ENCODE results near the gene F10.
A peak's percentile ranks its signal among the peaks of the same experiment; 100 is the strongest.
"Not testable (repeated sequence)": the region's sequence is repeated elsewhere in the genome, so short reads cannot be mapped to it uniquely, and the experiment has no call there.

The F10 gene

DNA sequence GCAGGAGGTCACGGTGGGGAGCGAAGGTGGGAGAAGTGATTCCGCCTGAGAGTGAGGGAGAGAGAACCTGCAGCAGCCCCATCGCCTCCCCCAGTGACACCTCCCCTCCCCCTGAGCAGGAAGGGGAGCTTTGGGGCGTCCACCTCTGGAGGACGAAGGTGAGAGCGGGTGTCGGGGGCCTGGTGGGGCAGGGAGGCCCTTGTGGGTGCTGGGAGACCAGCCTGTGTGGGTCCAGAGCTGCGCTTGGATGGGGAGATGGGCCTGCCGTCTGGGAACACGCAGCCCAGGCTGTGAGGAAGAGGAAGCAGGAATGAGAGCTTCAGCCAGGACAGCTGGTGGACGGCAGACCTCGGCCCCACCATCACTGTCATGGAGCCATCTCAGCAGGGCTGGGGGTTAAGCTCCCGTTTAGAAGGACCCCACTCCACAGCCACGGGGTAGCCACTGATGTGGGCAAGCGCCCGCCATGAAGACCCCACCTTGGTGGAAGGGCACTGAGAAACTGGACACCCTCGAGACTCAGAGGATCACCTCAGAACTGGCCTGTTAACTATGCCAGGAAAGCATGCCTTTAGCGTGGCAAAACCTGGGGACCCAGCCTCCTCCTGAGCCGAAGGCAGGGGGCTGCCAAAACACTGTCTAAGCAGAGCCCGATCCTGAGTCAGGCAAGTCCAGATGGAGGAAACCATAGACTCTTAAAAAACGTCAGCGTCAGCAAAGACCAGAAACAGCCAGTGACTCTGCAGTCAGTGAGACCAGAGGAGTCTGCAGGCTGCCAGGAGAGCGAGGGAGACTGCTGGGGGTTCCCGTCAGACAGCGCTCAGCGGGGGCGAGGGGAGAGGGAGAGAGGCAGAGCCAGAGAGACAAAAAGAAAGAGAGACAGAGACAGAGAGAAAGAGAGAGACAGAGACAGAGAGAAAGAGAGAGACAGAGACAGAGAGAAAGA is 29.4 kb downstream of the F10 start:
- no peak for DNase-seq (ENCODE audit: low read depth in 2 of 3, low spot score in 1 of 3)

- DNase-seq (ENCODE audit: low read depth in 2 of 3, low spot score in 1 of 3): no peak
Observed at GRCh38 chr13:113152691-113152983, 30.0 kb downstream of the F10 start.

DNA sequence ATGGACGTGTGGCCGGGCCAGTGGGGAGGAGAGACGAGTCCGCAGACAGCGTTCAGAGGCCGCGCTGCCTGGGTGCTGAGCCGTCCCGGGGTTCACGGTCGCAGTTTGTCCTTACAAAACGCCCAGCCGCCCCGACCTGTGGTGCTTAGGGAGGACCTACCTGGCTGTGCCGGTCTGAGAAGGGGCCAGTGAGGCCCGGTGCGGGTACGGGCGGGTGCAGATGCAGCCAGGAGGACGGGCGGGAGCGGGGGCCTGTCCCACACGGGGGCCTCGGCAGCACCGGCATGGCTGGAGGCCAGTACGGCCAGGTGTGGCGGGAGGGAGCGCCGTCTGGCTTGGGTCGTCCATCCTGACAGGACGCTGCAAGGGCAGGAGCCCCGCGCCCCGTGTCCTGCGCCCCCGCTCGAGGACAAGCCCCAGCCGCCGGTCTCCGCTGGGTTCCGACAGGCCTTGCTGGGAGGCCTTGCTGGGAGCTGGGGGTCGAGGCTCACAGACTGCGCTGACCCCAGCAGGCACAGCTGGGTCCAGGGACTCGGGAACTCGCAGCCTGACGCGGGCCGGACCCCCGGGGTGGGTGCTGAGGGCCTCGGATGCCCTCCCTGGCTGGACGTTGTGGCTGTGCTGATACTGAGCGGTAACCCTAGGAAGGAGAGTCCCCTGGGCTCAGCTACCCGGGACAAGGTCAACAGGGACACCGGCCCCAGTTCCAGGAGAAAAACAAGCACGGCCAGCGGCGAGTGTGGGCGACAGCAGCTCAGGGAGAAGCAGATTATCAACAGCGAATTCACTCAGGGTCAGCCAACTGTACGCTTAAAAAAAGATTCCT is 30.6 kb downstream of the F10 start:
- DNase-seq (ENCODE audit: low read depth in 2 of 3, low spot score in 1 of 3): no peak

DNA sequence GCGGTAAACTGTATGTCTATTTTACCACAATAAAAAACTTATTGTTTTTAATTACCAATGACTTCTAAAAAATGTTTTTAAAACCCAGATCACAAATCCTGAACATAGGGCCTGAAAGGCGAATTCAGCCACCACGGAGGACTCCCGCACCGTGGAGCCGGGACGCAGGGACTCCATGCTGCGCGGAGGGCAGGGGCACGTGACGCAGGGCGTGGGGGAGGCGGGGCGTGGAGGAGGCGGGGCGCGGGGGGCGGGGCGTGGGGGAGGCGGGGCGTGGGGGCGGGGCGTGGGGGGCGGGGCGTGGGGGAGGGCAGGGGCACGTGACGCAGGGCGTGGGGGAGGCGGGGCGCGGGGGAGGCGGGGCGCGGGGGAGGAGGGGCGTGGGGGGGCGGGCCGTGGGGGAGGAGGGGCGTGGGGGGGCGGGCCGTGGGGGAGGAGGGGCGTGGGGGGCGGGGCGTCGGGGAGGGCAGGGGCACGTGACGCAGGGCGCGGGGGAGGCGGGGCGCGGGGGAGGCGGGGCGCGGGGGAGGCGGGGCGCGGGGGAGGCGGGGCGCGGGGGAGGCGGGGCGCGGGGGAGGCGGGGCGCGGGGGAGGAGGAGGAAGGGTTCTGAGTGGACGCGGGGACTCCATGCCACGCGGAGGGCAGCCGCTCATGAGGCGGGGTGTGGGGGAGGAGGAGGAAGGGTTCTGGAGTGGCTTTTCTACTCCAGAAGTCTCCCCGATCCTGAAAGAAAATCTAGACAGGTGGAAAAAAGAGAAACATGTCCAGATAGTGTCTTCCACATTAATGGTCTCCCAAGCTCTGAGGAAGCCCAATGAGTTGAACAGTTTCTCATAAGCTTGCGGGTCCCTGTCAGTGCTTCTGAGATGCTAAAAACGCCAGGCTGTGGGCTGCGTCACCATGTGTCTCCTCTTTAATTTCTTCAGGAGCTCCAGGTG is 31.5 kb downstream of the F10 start:
- peak; percentile 34 to 48 (median 38) for DNase-seq (ENCODE audit: low read depth in 2 of 3, low spot score in 1 of 3)

- DNase-seq (ENCODE audit: low read depth in 2 of 3, low spot score in 1 of 3): no peak
Observed at GRCh38 chr13:113155201-113155600, 32.6 kb downstream of the F10 start.

DNA sequence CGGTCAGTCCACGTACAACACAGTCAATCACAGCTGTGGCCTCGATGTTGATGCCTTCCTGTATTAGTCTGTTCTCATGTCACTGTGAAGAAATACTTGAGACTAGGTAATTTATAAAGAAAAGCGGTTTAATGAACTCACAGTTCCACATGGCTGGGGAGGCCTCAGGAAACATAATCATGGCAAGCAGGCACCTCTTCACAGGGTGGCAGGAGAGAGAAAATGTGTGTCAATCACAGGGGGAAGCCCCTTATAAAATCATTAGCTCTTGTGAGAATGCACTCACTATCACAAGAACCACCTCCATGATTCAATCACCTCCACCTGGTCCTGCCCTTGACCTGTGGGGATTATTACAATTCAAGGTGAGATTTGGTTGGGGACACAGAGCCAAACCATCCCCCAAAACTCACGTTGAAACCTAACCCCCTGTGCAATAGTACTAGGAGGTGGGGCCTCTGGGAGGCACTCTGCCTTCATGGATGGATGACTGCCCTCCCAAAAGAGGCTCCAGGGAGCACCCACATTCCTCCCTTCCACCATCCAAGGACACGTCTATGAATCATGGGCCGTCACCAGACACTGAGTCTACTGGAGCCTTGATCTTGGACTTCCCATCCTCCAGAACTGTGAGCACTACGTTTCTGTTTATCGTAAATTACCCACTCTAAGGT is 33.5 kb downstream of the F10 start:
- no peak for DNase-seq (ENCODE audit: low read depth in 2 of 3, low spot score in 1 of 3)

GRCh38 chr13:113157206-113157928 is 34.8 kb downstream of the F10 start:
- DNase-seq (ENCODE audit: low read depth in 2 of 3, low spot score in 1 of 3): no peak

GRCh38 chr13:113157929-113158747 is 35.5 kb downstream of the F10 start, which contains the start of gene PROZ:
Gene PROZ (plus strand): TSS chr13:113158648. CDS start chr13:113158661, 13 bp downstream.
- no peak for DNase-seq (ENCODE audit: low read depth in 2 of 3, low spot score in 1 of 3)

DNA sequence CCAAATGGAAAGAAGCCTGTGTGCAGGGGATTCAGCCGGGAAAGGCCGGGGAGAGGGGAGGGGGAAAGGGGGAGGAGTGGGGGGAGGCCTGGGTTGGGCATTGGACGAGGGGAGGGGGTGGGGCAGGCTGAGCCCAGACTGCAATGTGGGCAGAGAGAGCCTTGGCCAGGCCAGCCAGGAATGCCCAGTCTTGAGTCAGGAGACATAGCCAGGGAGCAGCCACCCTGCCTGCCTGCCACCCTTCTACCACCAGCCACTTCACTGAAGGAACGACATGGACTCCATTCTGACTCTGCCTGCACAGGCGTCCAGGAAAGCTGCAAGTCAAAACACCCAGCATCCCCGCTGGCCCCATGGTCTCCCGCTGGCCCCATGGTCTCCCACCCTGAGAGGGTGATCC is 36.3 kb downstream of the F10 start:
- no peak for DNase-seq (ENCODE audit: low read depth in 2 of 3, low spot score in 1 of 3)

DNA sequence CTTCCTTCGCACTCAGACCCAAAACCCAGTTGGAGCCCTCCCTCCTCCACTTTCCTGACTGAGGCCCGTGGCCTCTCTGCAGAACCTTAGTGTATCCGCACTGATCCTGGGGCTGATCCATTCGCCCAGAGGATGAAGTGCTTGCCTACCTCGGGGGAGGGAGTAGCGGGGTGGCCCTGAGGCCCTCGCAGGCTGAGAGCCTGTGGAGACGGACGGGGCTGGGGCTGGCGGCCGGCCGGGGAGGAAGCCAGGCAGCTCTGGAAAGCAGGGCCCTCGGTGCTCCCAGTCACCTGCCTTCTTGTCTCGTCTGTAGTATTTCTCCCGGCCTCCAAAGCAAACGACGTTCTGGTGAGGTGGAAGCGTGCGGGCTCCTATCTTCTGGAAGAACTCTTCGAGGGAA is 37.1 kb downstream of the F10 start:
- DNase-seq (ENCODE audit: low read depth in 2 of 3, low spot score in 1 of 3): no peak

DNA sequence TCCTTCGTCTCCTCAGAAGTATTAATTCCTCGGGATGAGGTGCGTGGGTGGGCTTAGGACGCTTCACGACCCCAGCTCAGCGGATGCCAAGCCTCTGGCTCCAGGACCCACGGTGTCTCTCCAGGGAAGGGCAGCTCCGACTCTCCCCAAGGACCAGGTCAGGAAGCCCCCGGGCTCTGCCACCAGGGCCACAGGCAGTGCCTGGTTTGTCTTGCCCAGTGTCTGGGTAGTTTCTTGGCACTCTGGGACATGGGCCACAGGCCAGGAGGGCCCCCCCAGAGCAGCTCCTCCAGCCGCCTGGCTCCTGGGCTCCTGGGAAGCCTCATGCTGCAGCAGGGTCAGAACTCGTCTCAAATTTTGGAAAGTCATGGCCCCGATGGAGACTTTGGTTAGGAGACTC is 38.4 kb downstream of the F10 start:
- no peak for DNase-seq (ENCODE audit: low read depth in 2 of 3, low spot score in 1 of 3)

DNA sequence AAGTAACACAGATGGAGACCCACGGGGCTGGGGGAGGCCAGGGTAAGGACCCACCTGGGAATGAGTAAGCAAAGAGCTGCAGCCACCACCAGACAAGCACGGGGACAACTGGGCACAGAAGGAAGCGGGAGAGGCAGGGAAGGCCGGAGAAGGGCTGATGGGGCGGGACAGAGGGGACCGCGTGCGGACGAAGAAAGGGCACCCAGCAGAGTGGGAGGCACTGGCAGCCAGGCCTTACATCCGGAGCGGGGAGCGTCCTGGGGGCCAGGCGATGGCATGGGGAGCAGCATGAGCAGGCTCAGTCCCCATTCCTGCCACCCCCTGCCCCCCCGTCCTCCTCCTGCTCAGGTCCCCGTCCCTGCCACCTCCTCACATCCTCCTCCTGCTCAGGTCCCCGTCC is 38.8 kb downstream of the F10 start:
- no peak for DNase-seq (ENCODE audit: low read depth in 2 of 3, low spot score in 1 of 3)

GRCh38 chr13:113161975-113162374 is 39.4 kb downstream of the F10 start:
- not testable (repeated sequence) for DNase-seq (ENCODE audit: low read depth in 2 of 3, low spot score in 1 of 3)

DNA sequence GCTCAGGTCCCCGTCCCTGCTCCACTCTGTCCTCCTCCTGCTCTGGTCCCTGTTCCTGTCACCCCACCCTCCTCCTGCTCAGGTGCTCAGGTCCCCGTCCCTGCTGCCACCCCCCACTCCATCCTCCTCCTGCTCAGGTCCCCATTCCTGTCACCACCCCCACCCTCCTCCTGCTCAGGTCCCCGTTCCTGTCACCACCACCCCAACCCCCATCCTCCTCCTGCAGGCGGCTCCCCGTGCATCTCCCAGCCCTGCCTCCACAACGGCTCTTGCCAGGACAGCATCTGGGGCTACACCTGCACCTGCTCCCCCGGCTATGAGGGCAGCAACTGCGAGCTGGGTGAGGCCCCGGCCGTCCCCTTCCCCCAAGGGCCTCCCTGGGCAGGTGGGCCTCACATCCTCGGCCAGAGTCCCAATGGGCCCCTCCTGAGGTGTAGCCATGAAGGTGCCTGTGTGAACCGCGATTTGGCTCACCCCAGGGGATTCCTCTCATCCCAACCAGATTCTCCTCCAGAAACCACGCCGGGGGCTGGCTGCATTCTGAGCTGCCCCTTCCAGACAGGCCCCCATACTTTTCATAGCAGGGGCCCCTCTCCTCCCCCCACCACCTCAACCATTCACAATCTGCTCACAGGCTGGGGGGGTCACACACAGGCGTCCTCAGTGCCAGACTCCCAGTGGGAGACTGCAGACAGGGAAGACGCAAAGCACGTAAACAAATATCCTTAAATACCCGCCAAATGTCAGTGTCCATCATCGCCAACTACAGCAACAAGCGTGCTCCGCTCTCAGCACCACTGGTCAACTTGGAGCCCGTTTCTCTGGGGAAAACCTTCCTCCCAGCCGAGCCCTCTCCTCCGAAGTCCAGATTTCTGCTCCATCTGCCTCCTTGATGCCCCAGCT is 40.4 kb downstream of the F10 start:
- no peak for DNase-seq (ENCODE audit: low read depth in 2 of 3, low spot score in 1 of 3)

DNA sequence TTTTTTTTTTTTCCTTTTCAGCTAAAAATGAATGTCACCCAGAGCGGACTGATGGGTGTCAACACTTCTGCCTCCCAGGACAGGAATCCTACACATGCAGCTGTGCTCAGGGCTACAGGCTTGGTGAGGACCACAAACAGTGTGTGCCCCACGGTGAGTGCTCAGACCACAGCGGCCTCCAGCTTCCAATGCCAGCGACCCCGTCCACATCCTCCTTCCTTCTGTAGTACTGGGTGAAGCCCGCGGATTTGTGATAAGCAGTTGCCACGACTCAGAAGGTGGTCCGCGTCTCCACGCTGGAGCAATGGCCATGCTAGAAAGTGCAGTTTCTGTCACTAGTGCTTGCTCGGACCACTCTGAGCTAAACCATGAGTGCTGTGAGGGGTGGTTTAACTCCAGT is 41.9 kb downstream of the F10 start:
- DNase-seq (ENCODE audit: low read depth in 2 of 3, low spot score in 1 of 3): no peak

GRCh38 chr13:113166266-113166665 is 43.7 kb downstream of the F10 start:
- DNase-seq (ENCODE audit: low read depth in 2 of 3, low spot score in 1 of 3): no peak

GRCh38 chr13:113166681-113167080 is 44.1 kb downstream of the F10 start:
- no peak for DNase-seq (ENCODE audit: low read depth in 2 of 3, low spot score in 1 of 3)

DNA sequence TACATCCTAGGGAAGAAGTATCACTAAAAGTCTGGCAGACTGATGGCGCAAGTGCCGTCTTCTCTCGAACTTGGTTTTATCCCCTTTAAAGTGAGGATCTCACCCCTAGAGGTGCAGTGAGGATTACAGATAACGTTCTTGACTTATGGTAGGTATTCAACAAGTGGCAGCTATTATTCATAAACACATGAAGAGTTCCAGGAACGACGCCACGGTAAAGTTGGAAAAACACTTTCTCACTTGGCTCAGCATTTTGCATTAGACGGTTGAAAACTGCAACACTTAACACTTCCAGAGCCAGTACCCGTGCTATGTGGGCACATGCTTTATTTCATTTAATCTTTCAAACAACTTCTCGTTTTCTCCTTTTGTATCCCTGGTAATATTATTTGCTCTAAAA is 44.6 kb downstream of the F10 start:
- no peak for DNase-seq (ENCODE audit: low read depth in 2 of 3, low spot score in 1 of 3)
